HepG2 (cell line): ENCODE results near the gene CBLN1. TPM values are rescaled to one million over a fixed set of nuclear protein-coding genes. Genes with fewer than 3 reads are reported as not detected.

Experiments
- ATAC-seq: fragments of 200-7000 bp; cut with Tn5 transposase; 3 replicates; pipeline ENCODE4 v1.9.1; 2020; ENCODE audit warnings: mild to moderate bottlenecking, moderate library complexity
- BruUV-seq: library from RNA; stranded (reverse); fragments of 400-500 nt; replicated peaks from 2 replicates; lab custom pipeline; 2021; lab: Mats Ljungman, UMichigan
- CTCF ChIA-PET: fragments of 300-600 bp; formaldehyde crosslinking; extraction: SDS; loops from one replicate; lab custom pipeline; 2021; ENCODE audit warnings: low total read pairs, inconsistent platforms, low intra/inter-chr PET ratio; lab: Yijun Ruan, JAX
- POLR2A ChIA-PET: fragments of 350-600 bp; sonication (Branson Sonifier 250); formaldehyde crosslinking; loops from one replicate; lab custom pipeline; 2020; ENCODE audit warnings: antibody characterized with exemption, inconsistent platforms; lab: Yijun Ruan, JAX
- DNase-seq: peaks from one replicate; pipeline ENCODE4 v3.0.0-alpha.2; 2015; ENCODE audit warnings: low spot score
- FAIRE-seq: peaks from 3 replicates; lab custom pipeline; 2011; peaks lifted over from hg19 to GRCh38; lab: Jason Lieb, UNC
- H2AFZ ChIP-seq: one replicate; pipeline ENCODE4 v1.6.1; 2011; ENCODE audit warnings: low read length, inconsistent platforms
- H3K27ac ChIP-seq: fragments of 300-600 bp; 3 replicates; pipeline ENCODE4 v1.8.0; 2011; ENCODE audit warnings: mixed run types, mild to moderate bottlenecking, mixed read lengths, low read length, inconsistent platforms; ENCODE audit not compliant: insufficient read depth; ENCODE audit errors: extremely low read length
- H3K27me3 ChIP-seq, 2 experiments: fragments of 200-600 bp in 1 of 2; 2 replicates in 1 of 2; 3 replicates in 1 of 2; pipeline versions ENCODE4 v1.6.0 to v1.8.0; 2011; ENCODE audit warnings: low read length in 2 of 2, mild to moderate bottlenecking in 2 of 2, moderate library complexity in 2 of 2, inconsistent platforms in 1 of 2; ENCODE audit not compliant: insufficient read depth in 2 of 2, control insufficient read depth in 1 of 2
- H3K36me3 ChIP-seq, 2 experiments: fragments of 200-600 bp in 1 of 2; replicated peaks in 1 of 2; 2 replicates in 1 of 2; 3 replicates in 1 of 2; pipeline versions ENCODE4 v1.5.1 to v1.8.0; 2011; ENCODE audit warnings: low read length in 2 of 2, inconsistent platforms in 1 of 2; ENCODE audit not compliant: insufficient read depth in 2 of 2, control insufficient read depth in 1 of 2
- H3K4me1 ChIP-seq: 2 replicates; pipeline ENCODE4 v1.5.1; 2012; ENCODE audit warnings: low read length, inconsistent platforms; ENCODE audit not compliant: insufficient read depth
- H3K4me2 ChIP-seq: 2 replicates; pipeline ENCODE4 v1.6.0; 2011; ENCODE audit warnings: low read depth, low read length, inconsistent platforms
- H3K4me3 ChIP-seq, 3 experiments: fragments of 200-600 bp in 1 of 3; sonication (generic), shearing (Covaris generic) in 1 of 3; replicated peaks in 1 of 3; 2 replicates each; pipeline ENCODE4 v1.5.1; 2011 to 2016; ENCODE audit warnings: low read length in 3 of 3, inconsistent platforms in 2 of 3, low read depth in 2 of 3, mild to moderate bottlenecking in 2 of 3, control low read depth in 1 of 3, mixed read lengths in 1 of 3; ENCODE audit not compliant: insufficient read depth in 1 of 3
- H3K79me2 ChIP-seq: one replicate; pipeline ENCODE4 v1.6.1; 2011; ENCODE audit warnings: low read length, inconsistent platforms; ENCODE audit not compliant: insufficient read depth
- H3K9ac ChIP-seq: 2 replicates; pipeline ENCODE4 v1.6.0; 2011; ENCODE audit warnings: mild to moderate bottlenecking, low read depth, low read length, inconsistent platforms; ENCODE audit not compliant: insufficient read depth
- H3K9me3 ChIP-seq: 2 replicates; pipeline ENCODE4 v1.5.1; 2012; ENCODE audit warnings: mild to moderate bottlenecking, low read length
- H4K20me1 ChIP-seq: 2 replicates; pipeline ENCODE4 v1.6.0; 2011; ENCODE audit warnings: inconsistent platforms, mild to moderate bottlenecking, low read length, moderate library complexity; ENCODE audit not compliant: insufficient read depth
- ELF4 ChIP-seq: sonication (generic); formaldehyde crosslinking; IDR thresholded peaks from 2 replicates; pipeline ENCODE4 v1.5.0; 2020; ENCODE audit warnings: missing genetic modification reagents, mild to moderate bottlenecking, moderate library complexity, borderline replicate concordance
- KDM5B ChIP-seq: sonication (generic); formaldehyde crosslinking; IDR thresholded peaks from 2 replicates; pipeline ENCODE4 v1.4.0; 2020; ENCODE audit warnings: missing genetic modification reagents, mild to moderate bottlenecking, borderline replicate concordance
- MLXIP ChIP-seq: sonication (generic); formaldehyde crosslinking; IDR thresholded peaks from 2 replicates; pipeline ENCODE4 v1.9.0; 2021; ENCODE audit warnings: missing genetic modification reagents, borderline replicate concordance
- TRIM24 ChIP-seq: sonication (generic); formaldehyde crosslinking; IDR thresholded peaks from 2 replicates; pipeline ENCODE4 v1.8.0; 2022; ENCODE audit warnings: mild to moderate bottlenecking, missing genetic modification reagents
- USF2 ChIP-seq, 2 experiments: sonication (generic) in 1 of 2; formaldehyde crosslinking in 1 of 2; IDR thresholded peaks; 2 replicates each; pipeline versions ENCODE4 v1.5.1 to v1.6.1; 2011 to 2020; ENCODE audit warnings: borderline replicate concordance in 1 of 2, low read depth in 1 of 2, low read length in 1 of 2, mild to moderate bottlenecking in 1 of 2, missing genetic modification reagents in 1 of 2, moderate library complexity in 1 of 2
- ZNF101 ChIP-seq: sonication (generic); formaldehyde crosslinking; IDR thresholded peaks from 2 replicates; pipeline ENCODE4 v1.4.0; 2020; ENCODE audit warnings: mild to moderate bottlenecking, low read depth, missing genetic modification reagents, borderline replicate concordance
- ZNF256 ChIP-seq: sonication (generic); formaldehyde crosslinking; conservative IDR thresholded peaks from 2 replicates; pipeline ENCODE4 v1.4.0; 2020; ENCODE audit warnings: missing genetic modification reagents
- ZNF264 ChIP-seq: sonication (generic); formaldehyde crosslinking; IDR thresholded peaks from 2 replicates; pipeline ENCODE4 v1.4.0; 2020; ENCODE audit warnings: missing genetic modification reagents
- ZNF639 ChIP-seq: conservative IDR thresholded peaks from 2 replicates; pipeline ENCODE4 v1.6.1; 2018; ENCODE audit warnings: missing genetic modification reagents
- ZNF703 ChIP-seq: sonication (generic); formaldehyde crosslinking; IDR thresholded peaks from 2 replicates; pipeline ENCODE4 v1.5.1; 2020; ENCODE audit warnings: missing genetic modification reagents, mild to moderate bottlenecking, moderate library complexity, borderline replicate concordance
- WGBS: methylation state at CpG from one replicate; pipeline ENCODE4 v1.1.6; 2017; ENCODE audit warnings: low lambda C conversion rate; 5-methylcytosine and 5-hydroxymethylcytosine counted together
- in situ Hi-C: cut with HindIII; loops from 2 replicates; pipeline ENCODE4 v1.10.0; 2017; ENCODE audit warnings: low pct_unique_long_range_greater_than_20kb; ENCODE audit not compliant: extremely low pct_ligation_motif_present
- intact Hi-C: fragments of 100-400 bp; cut with micrococcal nuclease; formaldehyde crosslinking; loops from one replicate; pipeline ENCODE4 v1.10.0; 2022; ENCODE audit not compliant: unreplicated experiment
- polyA plus RNA-seq, 8 experiments: library from polyadenylated mRNA; depleted of rRNA in 3 of 8; stranded (reverse) in 7 of 8; unstranded in 1 of 8; fragments of >200 nt; fragmentation: Illumina TruSeq in 4 of 8; extraction: Trizol in 4 of 8; gene quantifications; 2 replicates each; pipeline versions ENCODE4 v1.2.1 to v1.2.3, GENCODE V29; 2011 to 2016; ENCODE audit warnings: low read depth in 4 of 8, missing spikeins in 1 of 8, mixed read lengths in 1 of 8; ENCODE audit not compliant: insufficient read depth in 1 of 8
- total RNA-seq, 5 experiments: library from RNA; depleted of rRNA; stranded (reverse); fragments of >200 nt; fragmentation: Illumina TruSeq; extraction: Trizol; gene quantifications; 2 replicates each; pipeline ENCODE4 v1.2.3, GENCODE V29; 2016; ENCODE audit warnings: low read depth in 1 of 5
- TF ChIP-seq, protein P1 (sequence below): sonication (generic); formaldehyde crosslinking; IDR thresholded peaks from 2 replicates; pipeline ENCODE4 v1.9.0; 2021; ENCODE audit warnings: missing genetic modification reagents, mild to moderate bottlenecking, borderline replicate concordance
- TF ChIP-seq, protein P2 (sequence below): sonication (generic); formaldehyde crosslinking; IDR thresholded peaks from 2 replicates; pipeline ENCODE4 v1.4.0; 2020; ENCODE audit warnings: mild to moderate bottlenecking, missing genetic modification reagents
- TF ChIP-seq, protein P3 (sequence below): IDR thresholded peaks from 2 replicates; pipeline ENCODE4 v1.6.1; 2016

The CBLN1 gene
- total and polyA plus RNA-seq, 2 of the 13 experiments (the other 11 are each of a cell fraction or from before 2014, with no cell fraction given) = not detected

DNA sequence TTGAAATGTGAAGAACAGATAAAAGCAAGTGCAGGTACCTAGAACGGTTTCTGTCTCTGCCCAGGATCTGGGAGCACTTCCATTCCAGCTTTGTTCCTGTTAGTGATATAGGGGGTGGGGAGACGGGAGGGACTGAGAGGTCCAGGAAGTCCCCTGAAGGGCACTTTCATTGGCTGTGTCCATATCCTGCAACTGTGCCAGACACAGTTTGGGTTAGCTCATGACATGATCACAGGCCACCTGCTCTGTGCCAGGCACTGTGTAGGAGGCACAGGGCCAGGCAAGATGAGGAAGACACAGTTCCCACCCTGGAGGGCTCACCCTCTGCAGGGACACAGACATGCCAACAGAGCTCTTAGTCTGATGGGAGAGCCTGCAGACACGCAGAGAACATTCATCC is 7.9 kb downstream of the CBLN1 start:
- Histone ChIP-seq H3K9me3 (no peaks in the 10 kb centered on the region), H3K4me1 (no peaks in the 10 kb centered on the region), H3K79me2 (no peaks in the 10 kb centered on the region), H3K4me3 (no peak overlapping the region), H4K20me1 (no peaks in the 10 kb centered on the region; the same call in 1 of the 2 replicates), H3K27me3 (peaks cover 7 to 60% of the 10 kb centered on the region in 2 experiments; a peak in 4 of 5 replicates), H3K36me3 (no peaks in the 10 kb centered on the region), H3K4me2 (no peak overlapping the region), H2AFZ (no peak overlapping the region), H3K27ac (no peak overlapping the region), H3K9ac (no peak overlapping the region)
- POLR2A ChIA-PET = no interaction called here
- FAIRE-seq = no peak
- ATAC-seq = no peak
- intact Hi-C loops = no loop called here
- BruUV-seq = no TSS peak
- 12% methylated on average over 3 of the region's 3 CpGs for WGBS
- CTCF ChIA-PET = no interaction called here
- no peak for DNase-seq
- in situ Hi-C loops = no loop called here
- TF ChIP-seq ELF4 (no peak), ZNF703 (no peak), MLXIP (CRISPR knock-in tag) (no peak), ZNF101 (CRISPR knock-in tag) (no peak), ZNF264 (no peak), KDM5B (CRISPR knock-in tag) (no peak), ZNF639 (no peak), TRIM24 (no peak), USF2 (IDR thresholded peaks at IDR 0.05; ENCODE audit: low read depth, low read length) (no peak), USF2 (CRISPR knock-in tag; IDR thresholded peaks at IDR 0.05; ENCODE audit: borderline replicate concordance) (no peak), ZNF256 (CRISPR knock-in tag) (no peak)
- TF ChIP-seq, protein P1, sequence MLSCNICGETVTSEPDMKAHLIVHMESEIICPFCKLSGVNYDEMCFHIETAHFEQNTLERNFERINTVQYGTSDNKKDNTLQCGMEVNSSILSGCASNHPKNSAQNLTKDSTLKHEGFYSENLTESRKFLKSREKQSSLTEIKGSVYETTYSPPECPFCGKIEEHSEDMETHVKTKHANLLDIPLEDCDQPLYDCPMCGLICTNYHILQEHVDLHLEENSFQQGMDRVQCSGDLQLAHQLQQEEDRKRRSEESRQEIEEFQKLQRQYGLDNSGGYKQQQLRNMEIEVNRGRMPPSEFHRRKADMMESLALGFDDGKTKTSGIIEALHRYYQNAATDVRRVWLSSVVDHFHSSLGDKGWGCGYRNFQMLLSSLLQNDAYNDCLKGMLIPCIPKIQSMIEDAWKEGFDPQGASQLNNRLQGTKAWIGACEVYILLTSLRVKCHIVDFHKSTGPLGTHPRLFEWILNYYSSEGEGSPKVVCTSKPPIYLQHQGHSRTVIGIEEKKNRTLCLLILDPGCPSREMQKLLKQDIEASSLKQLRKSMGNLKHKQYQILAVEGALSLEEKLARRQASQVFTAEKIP = no peak
- TF ChIP-seq, protein P2, sequence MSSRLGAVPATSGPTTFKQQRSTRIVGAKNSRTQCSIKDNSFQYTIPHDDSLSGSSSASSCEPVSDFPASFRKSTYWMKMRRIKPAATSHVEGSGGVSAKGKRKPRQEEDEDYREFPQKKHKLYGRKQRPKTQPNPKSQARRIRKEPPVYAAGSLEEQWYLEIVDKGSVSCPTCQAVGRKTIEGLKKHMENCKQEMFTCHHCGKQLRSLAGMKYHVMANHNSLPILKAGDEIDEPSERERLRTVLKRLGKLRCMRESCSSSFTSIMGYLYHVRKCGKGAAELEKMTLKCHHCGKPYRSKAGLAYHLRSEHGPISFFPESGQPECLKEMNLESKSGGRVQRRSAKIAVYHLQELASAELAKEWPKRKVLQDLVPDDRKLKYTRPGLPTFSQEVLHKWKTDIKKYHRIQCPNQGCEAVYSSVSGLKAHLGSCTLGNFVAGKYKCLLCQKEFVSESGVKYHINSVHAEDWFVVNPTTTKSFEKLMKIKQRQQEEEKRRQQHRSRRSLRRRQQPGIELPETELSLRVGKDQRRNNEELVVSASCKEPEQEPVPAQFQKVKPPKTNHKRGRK (CRISPR knock-in tag) = no peak
- TF ChIP-seq, protein P3, sequence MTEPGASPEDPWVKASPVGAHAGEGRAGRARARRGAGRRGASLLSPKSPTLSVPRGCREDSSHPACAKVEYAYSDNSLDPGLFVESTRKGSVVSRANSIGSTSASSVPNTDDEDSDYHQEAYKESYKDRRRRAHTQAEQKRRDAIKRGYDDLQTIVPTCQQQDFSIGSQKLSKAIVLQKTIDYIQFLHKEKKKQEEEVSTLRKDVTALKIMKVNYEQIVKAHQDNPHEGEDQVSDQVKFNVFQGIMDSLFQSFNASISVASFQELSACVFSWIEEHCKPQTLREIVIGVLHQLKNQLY (CRISPR knock-in tag) = no peak
